Neural progenitor cell (in vitro differentiated cells): ENCODE measurements around the gene ANO10. TPM values are rescaled to one million over a fixed set of nuclear protein-coding genes. Genes with fewer than 3 reads are reported as not detected.

ENCODE experiments used
- DNase-seq: peaks from one replicate; pipeline ENCODE4 v3.0.0-alpha.2; 2016; ENCODE audit warnings: low spot score
- H2AFZ ChIP-seq: fragments of 200-600 bp; sonication (generic); replicated peaks from 2 replicates; pipeline ENCODE4 v1.6.1; 2016; ENCODE audit warnings: antibody characterized with exemption
- H3F3A ChIP-seq: fragments of 200-600 bp; sonication (generic); 2 replicates; pipeline ENCODE4 v1.6.1; 2016; ENCODE audit warnings: antibody characterized with exemption, low read depth
- H3K27ac ChIP-seq: fragments of 200-600 bp; sonication (generic); 2 replicates; pipeline ENCODE4 v1.5.1; 2016; ENCODE audit warnings: mild to moderate bottlenecking
- H3K27me3 ChIP-seq: fragments of 200-600 bp; sonication (generic); 2 replicates; pipeline ENCODE4 v1.6.1; 2016; ENCODE audit warnings: mild to moderate bottlenecking, moderate library complexity
- H3K36me3 ChIP-seq: fragments of 200-600 bp; sonication (generic); 2 replicates; pipeline ENCODE4 v1.5.1; 2016
- H3K4me1 ChIP-seq: fragments of 200-600 bp; sonication (generic); 2 replicates; pipeline ENCODE4 v1.6.1; 2016; ENCODE audit warnings: mixed run types
- H3K4me2 ChIP-seq: fragments of 200-600 bp; sonication (generic); 2 replicates; pipeline ENCODE4 v1.6.1; 2016
- H3K4me3 ChIP-seq: fragments of 200-600 bp; sonication (generic); 2 replicates; pipeline ENCODE4 v1.5.1; 2016
- H3K79me2 ChIP-seq: fragments of 200-600 bp; sonication (generic); 2 replicates; pipeline ENCODE4 v1.6.1; 2016; ENCODE audit warnings: low read depth
- H3K9ac ChIP-seq: fragments of 200-600 bp; sonication (generic); 2 replicates; pipeline ENCODE4 v1.6.1; 2016
- H3K9me3 ChIP-seq: fragments of 200-600 bp; sonication (generic); 2 replicates; pipeline ENCODE4 v1.5.1; 2016; ENCODE audit warnings: low read depth
- H4K20me1 ChIP-seq: fragments of 200-600 bp; sonication (generic); 2 replicates; pipeline ENCODE4 v1.6.1; 2016; ENCODE audit warnings: low read depth
- H3K27ac Mint-ChIP-seq: 3 replicates; pipeline ENCODE4 v1.8.0; 2021; ENCODE audit warnings: mixed read lengths
- H3K27me3 Mint-ChIP-seq: 2 replicates; pipeline ENCODE4 v1.8.0; 2022; ENCODE audit warnings: low read depth, mild to moderate bottlenecking, inconsistent platforms, moderate library complexity, mixed read lengths; ENCODE audit not compliant: insufficient read depth
- H3K36me3 Mint-ChIP-seq: 3 replicates; pipeline ENCODE4 v1.8.0; 2021; ENCODE audit warnings: mixed read lengths
- H3K4me1 Mint-ChIP-seq: 3 replicates; pipeline ENCODE4 v1.8.0; 2021; ENCODE audit warnings: mixed read lengths
- H3K4me3 Mint-ChIP-seq: 3 replicates; pipeline ENCODE4 v1.8.0; 2021; ENCODE audit warnings: mild to moderate bottlenecking, moderate library complexity, mixed read lengths
- H3K9me3 Mint-ChIP-seq: 3 replicates; pipeline ENCODE4 v1.8.0; 2020; ENCODE audit warnings: mixed read lengths
- EZH2 ChIP-seq: fragments of 200-600 bp; sonication (generic); IDR thresholded peaks from 2 replicates; pipeline ENCODE4 v1.6.1; 2017; ENCODE audit warnings: antibody characterized with exemption, mild to moderate bottlenecking, moderate library complexity
- EZH2phosphoT487 ChIP-seq: fragments of 200-600 bp; sonication (generic); IDR thresholded peaks from 2 replicates; pipeline ENCODE4 v1.6.1; 2017; ENCODE audit warnings: antibody characterized with exemption
- total RNA-seq: library from RNA; depleted of rRNA; stranded (reverse); fragments of >200 nt; gene quantifications from 2 replicates; pipeline ENCODE4 v1.2.3, GENCODE V29; 2015; ENCODE audit warnings: low replicate concordance
- TF ChIP-seq, protein P1 (sequence below): fragments of 200-600 bp; sonication (generic); IDR thresholded peaks from 2 replicates; pipeline ENCODE4 v1.5.1; 2017; ENCODE audit warnings: antibody characterized with exemption, mild to moderate bottlenecking

The ANO10 gene
- total RNA-seq, 1 donor from 2014 or later = 44.4 TPM

GRCh38 chr3:43353393-43353792, 268.4 kb downstream of the ANO10 start:
- no peaks in the 10 kb centered on the region for H3K4me1 ChIP-seq
- no peaks in the 10 kb centered on the region for H3F3A ChIP-seq
- no peaks in the 10 kb centered on the region for H4K20me1 ChIP-seq
- H3K27me3 ChIP-seq = no peaks in the 10 kb centered on the region
- H3K27ac ChIP-seq = no peak overlapping the region
- H3K9me3 Mint-ChIP-seq = peaks cover 32% of the 10 kb centered on the region
- H3K4me3 ChIP-seq = no peak overlapping the region
- peaks cover 8% of the 10 kb centered on the region for H3K27me3 Mint-ChIP-seq
- H3K36me3 Mint-ChIP-seq = peaks cover 43% of the 10 kb centered on the region
- no peak overlapping the region for H3K4me2 ChIP-seq
- no peak overlapping the region for H3K9ac ChIP-seq
- no peaks in the 10 kb centered on the region for H3K79me2 ChIP-seq
- no peaks in the 10 kb centered on the region for H3K9me3 ChIP-seq
- H3K4me1 Mint-ChIP-seq = no peaks in the 10 kb centered on the region
- DNase-seq = no peak
- H3K36me3 ChIP-seq = no peaks in the 10 kb centered on the region
- no peak overlapping the region for H2AFZ ChIP-seq
- TF ChIP-seq EZH2 (no peak), EZH2phosphoT487 (no peak)
- TF ChIP-seq, protein P1, sequence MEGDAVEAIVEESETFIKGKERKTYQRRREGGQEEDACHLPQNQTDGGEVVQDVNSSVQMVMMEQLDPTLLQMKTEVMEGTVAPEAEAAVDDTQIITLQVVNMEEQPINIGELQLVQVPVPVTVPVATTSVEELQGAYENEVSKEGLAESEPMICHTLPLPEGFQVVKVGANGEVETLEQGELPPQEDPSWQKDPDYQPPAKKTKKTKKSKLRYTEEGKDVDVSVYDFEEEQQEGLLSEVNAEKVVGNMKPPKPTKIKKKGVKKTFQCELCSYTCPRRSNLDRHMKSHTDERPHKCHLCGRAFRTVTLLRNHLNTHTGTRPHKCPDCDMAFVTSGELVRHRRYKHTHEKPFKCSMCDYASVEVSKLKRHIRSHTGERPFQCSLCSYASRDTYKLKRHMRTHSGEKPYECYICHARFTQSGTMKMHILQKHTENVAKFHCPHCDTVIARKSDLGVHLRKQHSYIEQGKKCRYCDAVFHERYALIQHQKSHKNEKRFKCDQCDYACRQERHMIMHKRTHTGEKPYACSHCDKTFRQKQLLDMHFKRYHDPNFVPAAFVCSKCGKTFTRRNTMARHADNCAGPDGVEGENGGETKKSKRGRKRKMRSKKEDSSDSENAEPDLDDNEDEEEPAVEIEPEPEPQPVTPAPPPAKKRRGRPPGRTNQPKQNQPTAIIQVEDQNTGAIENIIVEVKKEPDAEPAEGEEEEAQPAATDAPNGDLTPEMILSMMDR = no peak
- no peak overlapping the region for H3K27ac Mint-ChIP-seq
- no peak overlapping the region for H3K4me3 Mint-ChIP-seq

DNA sequence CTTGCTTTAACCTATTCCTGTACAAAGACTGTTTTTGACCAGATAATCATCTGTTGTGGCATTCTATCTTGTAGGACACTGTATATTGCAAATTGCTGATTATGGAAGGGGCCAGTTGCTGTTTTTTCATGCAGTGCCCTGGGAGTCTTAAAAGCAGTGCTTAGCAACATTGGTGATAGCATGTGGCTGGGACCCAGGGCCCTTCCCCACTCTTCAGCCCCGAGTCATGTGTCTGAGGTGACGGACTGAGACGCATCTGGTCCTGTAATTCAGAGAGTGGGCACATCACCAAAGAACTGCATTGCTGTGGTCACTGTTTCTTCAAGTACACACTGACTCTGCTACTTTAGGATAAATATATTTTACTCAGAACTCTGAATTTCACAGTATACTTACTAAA, 272.1 kb downstream of the ANO10 start:
- no peaks in the 10 kb centered on the region for H3K4me1 ChIP-seq
- Mint-ChIP-seq H3K9me3 (peaks cover 20% of the 10 kb centered on the region), H3K27ac (no peak overlapping the region), H3K4me3 (no peak overlapping the region), H3K4me1 (no peaks in the 10 kb centered on the region), H3K36me3 (peaks cover 49% of the 10 kb centered on the region), H3K27me3 (no peaks in the 10 kb centered on the region)
- H3K79me2 ChIP-seq = no peaks in the 10 kb centered on the region
- no peak overlapping the region for H3K4me3 ChIP-seq
- H3K9me3 ChIP-seq = no peaks in the 10 kb centered on the region
- H4K20me1 ChIP-seq = no peaks in the 10 kb centered on the region
- no peak overlapping the region for H3K4me2 ChIP-seq
- H3K9ac ChIP-seq = no peak overlapping the region
- H3K27ac ChIP-seq = no peak overlapping the region
- DNase-seq = no peak
- no peaks in the 10 kb centered on the region for H3F3A ChIP-seq
- TF ChIP-seq, protein P1 = no peak
- TF ChIP-seq EZH2phosphoT487 (no peak), EZH2 (no peak)
- no peaks in the 10 kb centered on the region for H3K36me3 ChIP-seq
- H3K27me3 ChIP-seq = no peaks in the 10 kb centered on the region
- H2AFZ ChIP-seq = no peak overlapping the region

DNA sequence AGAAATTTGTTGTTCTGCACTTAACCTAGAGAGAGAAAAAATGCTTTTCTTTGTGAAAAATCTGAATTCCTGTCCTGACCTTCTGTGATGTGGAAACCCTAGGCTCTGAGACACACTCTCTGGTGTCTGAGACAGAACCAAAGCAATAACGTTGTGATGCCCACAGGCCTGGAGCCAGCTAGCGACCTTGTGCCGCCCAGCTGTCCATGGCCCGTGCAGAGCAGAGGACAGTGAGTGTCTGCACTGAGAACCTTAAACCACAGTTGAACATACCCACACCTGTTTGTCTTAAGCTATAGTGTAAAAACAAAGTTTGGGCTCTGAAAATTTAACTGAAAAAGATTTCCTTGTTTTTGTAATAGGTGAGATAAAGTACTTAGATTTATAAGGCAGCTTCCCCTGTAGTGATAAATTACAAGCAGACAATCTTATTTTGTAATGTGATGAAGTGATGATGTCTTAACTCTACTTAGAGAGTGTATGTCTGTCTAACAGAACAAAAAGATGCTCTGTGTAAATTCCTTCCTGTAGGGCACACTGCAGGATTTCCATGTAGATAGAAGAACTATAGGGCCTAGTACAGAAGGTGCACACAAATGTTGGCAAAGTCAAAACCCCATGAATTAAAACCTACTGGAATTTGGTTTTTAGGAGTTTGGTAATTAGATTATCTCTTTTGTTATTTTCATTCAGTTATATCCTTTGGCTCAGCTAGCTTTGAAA, 272.8 kb downstream of the ANO10 start:
- Histone ChIP-seq H3K79me2 (no peaks in the 10 kb centered on the region), H3K36me3 (no peaks in the 10 kb centered on the region), H3F3A (no peaks in the 10 kb centered on the region), H2AFZ (no peak overlapping the region), H3K27ac (no peak overlapping the region), H3K4me1 (no peaks in the 10 kb centered on the region), H3K4me3 (no peak overlapping the region), H4K20me1 (peaks cover 3% of the 10 kb centered on the region), H3K9me3 (no peaks in the 10 kb centered on the region), H3K4me2 (no peak overlapping the region), H3K27me3 (no peaks in the 10 kb centered on the region), H3K9ac (no peak overlapping the region)
- no peaks in the 10 kb centered on the region for H3K27me3 Mint-ChIP-seq
- no peak for DNase-seq
- H3K4me3 Mint-ChIP-seq = no peak overlapping the region
- H3K4me1 Mint-ChIP-seq = no peaks in the 10 kb centered on the region
- no peak overlapping the region for H3K27ac Mint-ChIP-seq
- H3K36me3 Mint-ChIP-seq = peaks cover 48% of the 10 kb centered on the region
- peaks cover 13% of the 10 kb centered on the region for H3K9me3 Mint-ChIP-seq
- TF ChIP-seq EZH2 (no peak), EZH2phosphoT487 (no peak)
- TF ChIP-seq, protein P1 = no peak
